ENCODE results near the gene MN1. TPM values are rescaled to one million over a fixed set of nuclear protein-coding genes. Genes with fewer than 3 reads are reported as not detected.
A peak's percentile ranks its signal among the peaks of the same experiment; 100 is the strongest.

MN1 gene
- total RNA-seq, 1 donor = 6.2 TPM

DNA sequence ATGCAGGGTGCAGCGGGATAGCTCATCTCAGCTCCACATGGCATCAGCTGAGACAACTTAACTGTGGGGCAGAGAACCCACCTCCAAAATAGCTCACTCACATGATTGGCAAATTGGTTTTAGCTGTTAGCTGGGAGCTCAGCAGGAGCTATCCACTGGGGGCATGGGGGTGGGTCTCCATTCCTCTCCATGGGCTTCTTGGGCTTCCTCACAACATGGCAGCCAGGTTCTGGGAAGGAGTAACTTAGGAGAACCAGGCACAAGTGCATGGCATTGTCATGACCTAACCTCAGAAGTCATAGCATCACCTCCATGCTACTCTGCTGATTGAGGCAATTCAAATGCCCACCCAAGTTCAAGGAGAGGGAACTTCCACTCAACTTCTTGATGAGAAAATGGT, 85.5 kb downstream of the MN1 start:
- Histone ChIP-seq H3K9me3 (ENCODE audit: low read depth, low read length) (peaks cover 5% of the 10 kb centered on the region), H3K4me1 (ENCODE audit: insufficient read depth, low read length) (peaks cover 11% of the 10 kb centered on the region), H2AFZ (ENCODE audit: low read length) (no peak overlapping the region), H4K20me1 (ENCODE audit: insufficient read depth, low read length) (no peaks in the 10 kb centered on the region), H3K4me3 (ENCODE audit: insufficient read depth, low read length) (no peak overlapping the region), H3K4me2 (ENCODE audit: insufficient read depth, low read length) (no peak overlapping the region), H3K36me3 (ENCODE audit: insufficient read depth, low read length) (no peaks in the 10 kb centered on the region), H3K27ac (ENCODE audit: low read depth, low read length) (no peak overlapping the region), H3K27me3 (ENCODE audit: insufficient read depth, low read length) (no peaks in the 10 kb centered on the region), H3K79me2 (ENCODE audit: insufficient read depth, low read length) (no peaks in the 10 kb centered on the region)
- TF ChIP-seq, protein P1, sequence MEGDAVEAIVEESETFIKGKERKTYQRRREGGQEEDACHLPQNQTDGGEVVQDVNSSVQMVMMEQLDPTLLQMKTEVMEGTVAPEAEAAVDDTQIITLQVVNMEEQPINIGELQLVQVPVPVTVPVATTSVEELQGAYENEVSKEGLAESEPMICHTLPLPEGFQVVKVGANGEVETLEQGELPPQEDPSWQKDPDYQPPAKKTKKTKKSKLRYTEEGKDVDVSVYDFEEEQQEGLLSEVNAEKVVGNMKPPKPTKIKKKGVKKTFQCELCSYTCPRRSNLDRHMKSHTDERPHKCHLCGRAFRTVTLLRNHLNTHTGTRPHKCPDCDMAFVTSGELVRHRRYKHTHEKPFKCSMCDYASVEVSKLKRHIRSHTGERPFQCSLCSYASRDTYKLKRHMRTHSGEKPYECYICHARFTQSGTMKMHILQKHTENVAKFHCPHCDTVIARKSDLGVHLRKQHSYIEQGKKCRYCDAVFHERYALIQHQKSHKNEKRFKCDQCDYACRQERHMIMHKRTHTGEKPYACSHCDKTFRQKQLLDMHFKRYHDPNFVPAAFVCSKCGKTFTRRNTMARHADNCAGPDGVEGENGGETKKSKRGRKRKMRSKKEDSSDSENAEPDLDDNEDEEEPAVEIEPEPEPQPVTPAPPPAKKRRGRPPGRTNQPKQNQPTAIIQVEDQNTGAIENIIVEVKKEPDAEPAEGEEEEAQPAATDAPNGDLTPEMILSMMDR (IDR thresholded peaks at IDR 0.05; ENCODE audit: extremely low read depth, low read depth, low read length) = no peak
- no peak for DNase-seq (ENCODE audit: insufficient read length, low spot score, missing footprints)

DNA sequence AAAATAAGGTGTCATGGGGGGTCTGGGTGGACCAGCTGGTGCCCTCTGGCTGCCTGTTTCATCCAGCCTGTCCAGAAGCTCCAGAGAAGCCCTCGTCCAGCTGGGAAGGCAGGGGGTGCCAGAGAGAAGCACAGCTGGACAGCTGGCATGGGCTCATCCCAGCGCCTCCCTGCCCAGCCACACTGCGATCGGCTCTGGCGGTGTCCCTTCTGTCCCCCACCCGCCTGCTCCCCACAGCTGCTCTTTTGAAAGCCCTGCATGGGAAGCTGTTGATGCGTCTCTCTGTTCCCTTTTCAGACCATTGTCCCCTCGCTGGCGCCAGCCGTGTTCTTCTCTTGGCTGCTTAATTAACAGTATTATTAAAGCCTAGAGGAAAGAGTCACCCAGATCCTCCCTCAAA, 86.5 kb downstream of the MN1 start:
- H3K27me3 ChIP-seq (ENCODE audit: insufficient read depth, low read length) = peaks cover 6% of the 10 kb centered on the region
- H2AFZ ChIP-seq (ENCODE audit: low read length) = no peak overlapping the region
- TF ChIP-seq, protein P1 (IDR thresholded peaks at IDR 0.05; ENCODE audit: extremely low read depth, low read depth, low read length) = no peak
- H3K9me3 ChIP-seq (ENCODE audit: low read depth, low read length) = peaks cover 5% of the 10 kb centered on the region
- H3K4me2 ChIP-seq (ENCODE audit: insufficient read depth, low read length) = no peak overlapping the region
- peak; percentile 77 for DNase-seq (ENCODE audit: insufficient read length, low spot score, missing footprints)
- no peaks in the 10 kb centered on the region for H3K36me3 ChIP-seq (ENCODE audit: insufficient read depth, low read length)
- no peaks in the 10 kb centered on the region for H4K20me1 ChIP-seq (ENCODE audit: insufficient read depth, low read length)
- H3K4me1 ChIP-seq (ENCODE audit: insufficient read depth, low read length) = peaks cover 11% of the 10 kb centered on the region
- no peaks in the 10 kb centered on the region for H3K79me2 ChIP-seq (ENCODE audit: insufficient read depth, low read length)
- H3K27ac ChIP-seq (ENCODE audit: low read depth, low read length) = no peak overlapping the region
- no peak overlapping the region for H3K4me3 ChIP-seq (ENCODE audit: insufficient read depth, low read length)

- H3K27ac ChIP-seq (ENCODE audit: low read depth, low read length) = no peak overlapping the region
- peaks cover 11% of the 10 kb centered on the region for H3K4me1 ChIP-seq (ENCODE audit: insufficient read depth, low read length)
- no peak for DNase-seq (ENCODE audit: insufficient read length, low spot score, missing footprints)
- H3K36me3 ChIP-seq (ENCODE audit: insufficient read depth, low read length) = no peaks in the 10 kb centered on the region
- no peak overlapping the region for H3K4me3 ChIP-seq (ENCODE audit: insufficient read depth, low read length)
- H3K9me3 ChIP-seq (ENCODE audit: low read depth, low read length) = peaks cover 8% of the 10 kb centered on the region
- H2AFZ ChIP-seq (ENCODE audit: low read length) = no peak overlapping the region
- H3K4me2 ChIP-seq (ENCODE audit: insufficient read depth, low read length) = no peak overlapping the region
- TF ChIP-seq, protein P1 (IDR thresholded peaks at IDR 0.05; ENCODE audit: extremely low read depth, low read depth, low read length) = no peak
- H3K79me2 ChIP-seq (ENCODE audit: insufficient read depth, low read length) = no peaks in the 10 kb centered on the region
- H4K20me1 ChIP-seq (ENCODE audit: insufficient read depth, low read length) = no peaks in the 10 kb centered on the region
- H3K27me3 ChIP-seq (ENCODE audit: insufficient read depth, low read length) = peaks cover 6% of the 10 kb centered on the region
Measured at GRCh38 chr22:27714068-27714467, 87.5 kb downstream of the MN1 start.

- Histone ChIP-seq H2AFZ (ENCODE audit: low read length) (no peak overlapping the region), H3K9me3 (ENCODE audit: low read depth, low read length) (peaks cover 8% of the 10 kb centered on the region), H3K4me1 (ENCODE audit: insufficient read depth, low read length) (peaks cover 8% of the 10 kb centered on the region), H3K4me3 (ENCODE audit: insufficient read depth, low read length) (no peak overlapping the region), H3K79me2 (ENCODE audit: insufficient read depth, low read length) (no peaks in the 10 kb centered on the region), H3K36me3 (ENCODE audit: insufficient read depth, low read length) (no peaks in the 10 kb centered on the region), H3K4me2 (ENCODE audit: insufficient read depth, low read length) (no peak overlapping the region), H3K27ac (ENCODE audit: low read depth, low read length) (no peak overlapping the region), H4K20me1 (ENCODE audit: insufficient read depth, low read length) (no peaks in the 10 kb centered on the region), H3K27me3 (ENCODE audit: insufficient read depth, low read length) (peaks cover 6% of the 10 kb centered on the region)
- DNase-seq (ENCODE audit: insufficient read length, low spot score, missing footprints) = no peak
- TF ChIP-seq, protein P1 (IDR thresholded peaks at IDR 0.05; ENCODE audit: extremely low read depth, low read depth, low read length) = no peak
Measured at GRCh38 chr22:27713461-27713860, 88.1 kb downstream of the MN1 start.

All from osteoblast (primary cell).